SU-DHL-6 (cell line): ENCODE measurements around the gene GPAM.

Experiments
- CTCF ChIP-seq: fragments of 200-600 bp; sonication (generic); IDR thresholded peaks from one replicate; pipeline ENCODE4 v1.5.1; 2017; ENCODE audit warnings: antibody characterized with exemption, mild to moderate bottlenecking, low read length, moderate library complexity; ENCODE audit not compliant: insufficient read depth, poor library complexity, severe bottlenecking
- EZH2phosphoT487 ChIP-seq: fragments of 200-600 bp; sonication (generic), shearing (Covaris generic); conservative IDR thresholded peaks from 2 replicates; pipeline ENCODE4 v1.6.1; 2018; ENCODE audit warnings: mild to moderate bottlenecking, antibody characterized with exemption, low read length, moderate library complexity, mixed read lengths

GRCh38 chr10:112214298-112214926 lies 30.8 kb upstream of the GPAM start:
- TF ChIP-seq CTCF, result no peak
- no peak for TF ChIP-seq EZH2phosphoT487
